Body of pancreas (tissue), 4 donors: ENCODE measurements around the gene GARS1. TPM values are rescaled to one million over a fixed set of nuclear protein-coding genes. Genes with fewer than 3 reads are reported as not detected.

Experiments used
- ATAC-seq: fragments of 150-250 bp; one replicate; pipeline ENCODE4 v1.9.1; 2016
- DNase-seq, 4 donors: peaks; one replicate each; pipeline ENCODE4 v3.0.0-alpha.2; 2019
- H3K27ac ChIP-seq, 4 donors: fragments of 200-600 bp; sonication (generic); 1 replicate in 3 of 4; 2 replicates in 1 of 4; pipeline versions ENCODE4 v1.5.1 to v1.6.1; 2016 to 2019; ENCODE audit warnings: mild to moderate bottlenecking in 1 of 4, mixed read lengths in 1 of 4, moderate library complexity in 1 of 4
- H3K27me3 ChIP-seq, 2 donors: fragments of 200-600 bp; sonication (generic); one replicate each; pipeline ENCODE4 v1.6.0; 2016; ENCODE audit warnings: mild to moderate bottlenecking in 1 of 2
- H3K36me3 ChIP-seq, 2 donors: fragments of 200-600 bp; sonication (generic); replicated peaks in 1 of 2; 2 replicates each; pipeline ENCODE4 v1.5.1; 2016; ENCODE audit warnings: low read depth in 2 of 2; ENCODE audit not compliant: insufficient read depth in 1 of 2
- H3K4me1 ChIP-seq: fragments of 200-600 bp; sonication (generic); one replicate; pipeline ENCODE4 v1.6.0; 2016
- H3K4me3 ChIP-seq, 2 donors: fragments of 200-600 bp; sonication (generic); 1 replicate in 1 of 2; 2 replicates in 1 of 2; pipeline ENCODE4 v1.5.1; 2016 to 2019
- H3K9me3 ChIP-seq, 3 donors: fragments of 200-600 bp; sonication (generic); 1 replicate in 2 of 3; 2 replicates in 1 of 3; pipeline ENCODE4 v1.5.1; 2016
- CTCF ChIP-seq, 7 experiments: fragments of 450-650 bp in 4 of 7; fragments of 200-600 bp in 3 of 7; sonication (generic) in 3 of 7; IDR thresholded peaks; one replicate each; pipeline ENCODE4 v1.5.1; 2016 to 2019; ENCODE audit warnings: antibody characterized with exemption in 7 of 7
- POLR2A ChIP-seq, 3 donors: fragments of 450-650 bp; IDR thresholded peaks; one replicate each; pipeline ENCODE4 v1.6.1; 2016; ENCODE audit warnings: antibody characterized with exemption in 3 of 3, mild to moderate bottlenecking in 2 of 3
- WGBS, 2 donors: methylation state at CpG; one replicate each; pipeline ENCODE4 v1.1.5; 2017; 5-methylcytosine and 5-hydroxymethylcytosine counted together
- intact Hi-C: fragments of 100-400 bp; cut with DNase I; formaldehyde crosslinking; loops from one replicate; pipeline ENCODE4 v1.15.1; 2023
- total RNA-seq, 2 donors: library from RNA; depleted of rRNA; stranded (reverse); fragments of >200 nt; gene quantifications; one replicate each; pipeline ENCODE4 v1.1.0, GENCODE V29; 2016

GARS1 gene
- total RNA-seq, 2 donors from 2014 or later = 43.1 to 70.9 TPM

- intact Hi-C loops = no loop called here
- no peaks in the 10 kb centered on the region for H3K27me3 ChIP-seq
- DNase-seq = no peak
- H3K27ac ChIP-seq = no peak overlapping the region
- ATAC-seq = no peak
- TF ChIP-seq POLR2A (IDR thresholded peaks at IDR 0.05) (no peak), CTCF (IDR thresholded peaks at IDR 0.05) (no peak)
- no peaks in the 10 kb centered on the region for H3K4me1 ChIP-seq
- H3K4me3 ChIP-seq = no peak overlapping the region
- H3K36me3 ChIP-seq = no peaks in the 10 kb centered on the region
- WGBS, 2 donors = 83 to 88% methylated on average over 3 of the region's 3 CpGs
- H3K9me3 ChIP-seq = no peaks in the 10 kb centered on the region
Observed at GRCh38 chr7:30658479-30659074, 63.9 kb downstream of the GARS1 start.

- intact Hi-C loops = no loop called here
- Histone ChIP-seq H3K4me3 (no peak overlapping the region), H3K36me3 (no peaks in the 10 kb centered on the region), H3K4me1 (no peaks in the 10 kb centered on the region), H3K27ac (no peak overlapping the region), H3K9me3 (no peaks in the 10 kb centered on the region), H3K27me3 (no peaks in the 10 kb centered on the region)
- WGBS, 2 donors = 69 to 80% methylated on average over 3 of the region's 3 CpGs
- no peak for ATAC-seq
- TF ChIP-seq CTCF (IDR thresholded peaks at IDR 0.05) (no peak), POLR2A (IDR thresholded peaks at IDR 0.05) (no peak)
- peak in 1 of 4 donors; percentile 47 for DNase-seq
Observed at GRCh38 chr7:30659312-30659711, 64.6 kb downstream of the GARS1 start.

GRCh38 chr7:30660331-30661255, 65.9 kb downstream of the GARS1 start:
- no peak overlapping the region for H3K4me3 ChIP-seq
- intact Hi-C loops = no loop called here
- ATAC-seq (no peak), DNase-seq (peak in 2 of 4 donors; percentile 33 to 36)
- no peaks in the 10 kb centered on the region for H3K27me3 ChIP-seq
- TF ChIP-seq CTCF (IDR thresholded peaks at IDR 0.05) (no peak), POLR2A (IDR thresholded peaks at IDR 0.05) (no peak)
- no peaks in the 10 kb centered on the region for H3K36me3 ChIP-seq
- H3K9me3 ChIP-seq = no peaks in the 10 kb centered on the region
- WGBS, 2 donors = 72 to 78% methylated on average over 11 to 16 of the region's 16 CpGs
- H3K4me1 ChIP-seq = no peaks in the 10 kb centered on the region
- no peak overlapping the region for H3K27ac ChIP-seq

GRCh38 chr7:30661926-30662325, 67.2 kb downstream of the GARS1 start:
- intact Hi-C loops = no loop called here
- no peak overlapping the region for H3K27ac ChIP-seq
- H3K4me1 ChIP-seq = no peaks in the 10 kb centered on the region
- 89 to 100% methylated on average over 6 of the region's 6 CpGs for WGBS, 2 donors
- H3K27me3 ChIP-seq = no peaks in the 10 kb centered on the region
- H3K9me3 ChIP-seq = no peaks in the 10 kb centered on the region
- ATAC-seq = no peak
- TF ChIP-seq POLR2A (IDR thresholded peaks at IDR 0.05) (no peak), CTCF (IDR thresholded peaks at IDR 0.05) (no peak)
- no peaks in the 10 kb centered on the region for H3K36me3 ChIP-seq
- no peak overlapping the region for H3K4me3 ChIP-seq
- no peak for DNase-seq
